ENCODE measurements around the gene SEMA3C. TPM values are rescaled to one million over a fixed set of nuclear protein-coding genes. Genes with fewer than 3 reads are reported as not detected.

Gene SEMA3C
- total RNA-seq, 2 donors from 2014 or later = 41.9 to 103 TPM

GRCh38 chr7:80847027-80847426 lies 71.8 kb downstream of the SEMA3C start:
- Histone ChIP-seq H3K27me3 (no peaks in the 10 kb centered on the region), H3K9me3 (no peaks in the 10 kb centered on the region), H3K4me3 (no peak overlapping the region), H3K4me1 (peaks cover 5% of the 10 kb centered on the region), H3K36me3 (no peaks in the 10 kb centered on the region), H3K27ac (no peak overlapping the region), H3K9ac (ENCODE audit: low read depth in 2 of 2, low read length in 2 of 2) (no peak overlapping the region)
- intact Hi-C loops (cut with DNase I) = no loop called here
- no peak for DNase-seq
- no peak for TF ChIP-seq CTCF (IDR thresholded peaks at IDR 0.05)

- intact Hi-C loops (cut with DNase I) = no loop called here
- Histone ChIP-seq H3K9ac (ENCODE audit: low read depth in 2 of 2, low read length in 2 of 2) (no peak overlapping the region), H3K27me3 (no peaks in the 10 kb centered on the region), H3K36me3 (no peaks in the 10 kb centered on the region), H3K9me3 (no peaks in the 10 kb centered on the region), H3K4me3 (no peak overlapping the region), H3K4me1 (peaks cover 5% of the 10 kb centered on the region), H3K27ac (no peak overlapping the region)
- DNase-seq = no peak
- TF ChIP-seq CTCF (IDR thresholded peaks at IDR 0.05) = no peak
Observed at GRCh38 chr7:80844916-80845315, 73.9 kb downstream of the SEMA3C start.

GRCh38 chr7:80843018-80843677 lies 75.7 kb downstream of the SEMA3C start:
- Histone ChIP-seq H3K4me1 (peaks cover 5% of the 10 kb centered on the region), H3K27ac (no peak overlapping the region), H3K36me3 (no peaks in the 10 kb centered on the region), H3K27me3 (no peaks in the 10 kb centered on the region), H3K9me3 (no peaks in the 10 kb centered on the region), H3K9ac (ENCODE audit: low read depth in 2 of 2, low read length in 2 of 2) (no peak overlapping the region), H3K4me3 (no peak overlapping the region)
- intact Hi-C loops (cut with DNase I) = no loop called here
- DNase-seq = no peak
- TF ChIP-seq CTCF (IDR thresholded peaks at IDR 0.05) = no peak

- Histone ChIP-seq H3K27me3 (no peaks in the 10 kb centered on the region), H3K9me3 (no peaks in the 10 kb centered on the region), H3K9ac (ENCODE audit: low read depth in 2 of 2, low read length in 2 of 2) (no peak overlapping the region), H3K27ac (no peak overlapping the region), H3K4me1 (peaks cover 5% of the 10 kb centered on the region), H3K36me3 (no peaks in the 10 kb centered on the region), H3K4me3 (no peak overlapping the region)
- no peak for DNase-seq
- no peak for TF ChIP-seq CTCF (IDR thresholded peaks at IDR 0.05)
- intact Hi-C loops (cut with DNase I) = no loop called here
Observed at GRCh38 chr7:80842022-80842790, 76.6 kb downstream of the SEMA3C start.

- peaks cover 5% of the 10 kb centered on the region for H3K4me1 ChIP-seq
- no peak for DNase-seq
- no peak overlapping the region for H3K27ac ChIP-seq
- H3K36me3 ChIP-seq = no peaks in the 10 kb centered on the region
- intact Hi-C loops (cut with DNase I) = no loop called here
- no peak overlapping the region for H3K4me3 ChIP-seq
- no peaks in the 10 kb centered on the region for H3K27me3 ChIP-seq
- H3K9me3 ChIP-seq = no peaks in the 10 kb centered on the region
- H3K9ac ChIP-seq (ENCODE audit: low read depth in 2 of 2, low read length in 2 of 2) = no peak overlapping the region
- no peak for TF ChIP-seq CTCF (IDR thresholded peaks at IDR 0.05)
Observed at GRCh38 chr7:80841423-80841955, 77.4 kb downstream of the SEMA3C start.
